GM12878 (cell line): ENCODE data around the gene MAN2A2. TPM values are rescaled to one million over a fixed set of nuclear protein-coding genes. Genes with fewer than 3 reads are reported as not detected.

ENCODE experiments used
- CHD2 ChIP-seq: IDR thresholded peaks from 2 replicates; pipeline ENCODE4 v1.6.1; 2011; ENCODE audit warnings: low read depth, low read length, improper control_type of control experiment, borderline replicate concordance
- CREM ChIP-seq: IDR thresholded peaks from 2 replicates; pipeline ENCODE4 v1.6.1; 2014; ENCODE audit warnings: antibody characterized with exemption, low read depth
- CUX1 ChIP-seq: IDR thresholded peaks from 2 replicates; pipeline ENCODE4 v1.6.1; 2012; ENCODE audit warnings: improper control_type of control experiment, low read depth, low read length; ENCODE audit not compliant: insufficient replicate concordance
- EP300 ChIP-seq, 2 experiments: fragments of 150-350 bp in 1 of 2; IDR thresholded peaks; 2 replicates each; pipeline ENCODE4 v1.6.1; 2011 to 2012; ENCODE audit warnings: low read depth in 2 of 2, low read length in 2 of 2, borderline replicate concordance in 1 of 2, improper control_type of control experiment in 1 of 2, inconsistent platforms in 1 of 2; ENCODE audit not compliant: control insufficient read depth in 1 of 2
- HCFC1 ChIP-seq: fragments of 150-350 bp; IDR thresholded peaks from 2 replicates; pipeline ENCODE4 v1.6.1; 2014; ENCODE audit warnings: low read length
- KDM1A ChIP-seq: fragments of 200-600 bp; sonication (generic); IDR thresholded peaks from 2 replicates; pipeline ENCODE4 v1.6.1; 2016; ENCODE audit warnings: borderline replicate concordance
- MTA2 ChIP-seq: fragments of 450-650 bp; IDR thresholded peaks from 2 replicates; pipeline ENCODE4 v1.6.1; 2016; ENCODE audit warnings: low read depth, mild to moderate bottlenecking, moderate library complexity
- MYB ChIP-seq: fragments of 150-350 bp; IDR thresholded peaks from 2 replicates; pipeline ENCODE4 v1.6.1; 2014; ENCODE audit warnings: mild to moderate bottlenecking, low read depth, low read length, borderline replicate concordance
- RB1 ChIP-seq: fragments of 450-650 bp; formaldehyde crosslinking; IDR thresholded peaks from 2 replicates; pipeline ENCODE4 v1.6.1; 2017; ENCODE audit warnings: mild to moderate bottlenecking, borderline replicate concordance
- TCF12 ChIP-seq: IDR thresholded peaks from 2 replicates; pipeline ENCODE4 v1.6.1; 2011; ENCODE audit warnings: low read depth, mild to moderate bottlenecking, low read length
- ZBTB40 ChIP-seq: fragments of 450-650 bp; IDR thresholded peaks from 2 replicates; pipeline ENCODE4 v1.6.1; 2016; ENCODE audit warnings: mild to moderate bottlenecking, moderate library complexity, borderline replicate concordance
- ZNF207 ChIP-seq: fragments of 450-650 bp; IDR thresholded peaks from 2 replicates; pipeline ENCODE4 v1.6.1; 2014; ENCODE audit warnings: antibody characterized with exemption, mild to moderate bottlenecking, borderline replicate concordance
- ZNF592 ChIP-seq: fragments of 450-650 bp; IDR thresholded peaks from 2 replicates; pipeline ENCODE4 v1.6.1; 2017; ENCODE audit warnings: mild to moderate bottlenecking, moderate library complexity
- ZNF622 ChIP-seq: fragments of 450-650 bp; IDR thresholded peaks from 2 replicates; pipeline ENCODE4 v1.6.1; 2017; ENCODE audit warnings: mild to moderate bottlenecking, inconsistent platforms
- polyA plus RNA-seq, 11 experiments: library from polyadenylated mRNA; depleted of rRNA in 4 of 11; unstranded in 6 of 11; stranded (reverse) in 5 of 11; fragments of >200 nt; fragmentation: Nextera tagmentation in 4 of 11; fragmentation: Illumina TruSeq in 1 of 11; extraction: Ambion mirVana in 4 of 11; extraction: Trizol in 1 of 11; gene quantifications; 1 replicate in 1 of 11; 2 replicates in 10 of 11; pipeline versions ENCODE4 v1.2.1 to v1.2.3, GENCODE V29; 2011 to 2016; ENCODE audit warnings: inconsistent platforms in 2 of 11, missing spikeins in 2 of 11, low read depth in 1 of 11
- total RNA-seq, 4 experiments: library from RNA; depleted of rRNA in 3 of 4; stranded (reverse); fragments of >200 nt in 3 of 4; fragmentation: Illumina TruSeq in 1 of 4; extraction: Trizol in 1 of 4; gene quantifications; 2 replicates each; pipeline versions ENCODE4 v1.2.1 to v1.2.3, GENCODE V29; 2013 to 2021

MAN2A2 gene
- total and polyA plus RNA-seq, 10 of the 15 experiments (the other 5 are each of a cell fraction or from before 2014, with no cell fraction given) = 4.2 to 79.4 (median 23.2) TPM

- no peak for TF ChIP-seq ZNF592
- peak; percentile 77 for TF ChIP-seq ZNF207
- peak; percentile 94 for TF ChIP-seq RB1
- no peak for TF ChIP-seq MTA2
- no peak for TF ChIP-seq KDM1A
- peak; percentile 19; the same call in 1 of the 2 replicates for TF ChIP-seq CHD2
- TF ChIP-seq CREM = peak; percentile 70
- no peak for TF ChIP-seq MYB
- peak; percentile 18 for TF ChIP-seq CUX1
- 0 out of 2 replicates have a peak, but pooled peaks have one; percentile 3 for TF ChIP-seq TCF12
- no peak for TF ChIP-seq ZNF622
- no peak for TF ChIP-seq HCFC1
- no peak; a peak in 1 of 4 replicates for TF ChIP-seq EP300 (IDR thresholded peaks at IDR 0.05; ENCODE audit: borderline replicate concordance in 1 of 2, control insufficient read depth in 1 of 2, low read depth in 2 of 2, low read length in 2 of 2)
- TF ChIP-seq ZBTB40 = no peak; the same call in 1 of the 2 replicates
These were observed 51.9 kb downstream of the MAN2A2 start, which contains the start of gene RCCD1 (continued) for GRCh38 chr15:90954712-90955623.
